ENCODE measurements around the gene ADCYAP1R1. TPM values are rescaled to one million over a fixed set of nuclear protein-coding genes. Genes with fewer than 3 reads are reported as not detected.

Gene ADCYAP1R1
- total and polyA plus RNA-seq, 2 donors (not counting 1 experiment from before 2014, with no cell fraction given): not detected

DNA sequence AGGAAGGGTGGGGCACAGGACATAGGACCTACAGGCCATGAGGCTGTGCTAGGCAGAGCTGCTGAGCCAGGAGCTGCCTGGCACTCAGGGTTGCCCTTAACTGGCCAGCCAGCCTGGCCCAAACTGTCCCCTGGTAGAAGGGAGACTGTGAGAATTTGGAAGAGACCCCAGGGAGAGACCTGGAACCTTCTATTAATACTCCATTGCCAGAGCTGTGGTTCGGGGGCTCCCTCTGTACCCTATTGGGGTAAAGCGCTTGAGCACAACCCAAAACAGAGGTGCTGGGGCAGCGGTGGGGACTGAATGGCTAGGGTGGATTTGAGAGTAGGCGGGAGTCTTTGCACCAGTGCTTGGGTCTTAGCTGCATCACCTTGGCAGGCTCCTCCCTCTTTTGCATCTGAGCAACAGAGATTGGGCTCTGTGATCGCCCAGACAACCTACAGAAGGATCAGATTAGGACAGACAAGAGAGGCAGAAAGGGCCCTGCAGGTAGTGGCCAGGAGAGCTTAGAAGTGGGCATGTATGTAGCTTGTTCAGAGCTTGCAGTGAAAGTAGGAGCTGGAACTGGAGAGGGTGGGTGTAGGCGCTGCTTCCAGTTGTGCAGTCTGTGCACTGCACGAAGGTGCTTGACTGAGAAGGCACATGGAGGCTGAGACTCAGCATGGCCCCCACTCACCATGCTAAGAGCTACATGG lies 53.3 kb downstream of the ADCYAP1R1 start:
- Mint-ChIP-seq H3K4me1 (no peaks in the 10 kb centered on the region), H3K27me3 (no peaks in the 10 kb centered on the region), H3K4me3 (no peak overlapping the region), H3K27ac (no peak overlapping the region), H3K9me3 (ENCODE audit: insufficient read depth) (no peaks in the 10 kb centered on the region)
- 92% methylated on average over 4 of the region's 7 CpGs for WGBS (ENCODE audit: insufficient coverage)
- Histone ChIP-seq H3K9ac (ENCODE audit: low read length) (no peak overlapping the region), H3K4me2 (replicated peaks; ENCODE audit: low read depth, low read length, poor library complexity, severe bottlenecking) (no peak overlapping the region), H3K4me3 (ENCODE audit: control extremely low read depth in 1 of 5, extremely low read depth in 1 of 5, insufficient read depth in 1 of 5, low read depth in 2 of 5, low read length in 4 of 5) (no peak overlapping the region), H3K27me3 (replicated peaks in 1 of 4; ENCODE audit: control extremely low read depth in 1 of 4, control insufficient read depth in 3 of 4, insufficient read depth in 4 of 4, low read length in 3 of 4) (no peaks in the 10 kb centered on the region), H3K36me3 (replicated peaks in 1 of 2; ENCODE audit: control extremely low read depth in 1 of 2, control insufficient read depth in 1 of 2, extremely low read depth in 1 of 2, insufficient read depth in 2 of 2, low read length in 1 of 2) (no peaks in the 10 kb centered on the region), H3K79me2 (ENCODE audit: control insufficient read depth, insufficient read depth, low read length) (no peaks in the 10 kb centered on the region), H2AFZ (ENCODE audit: insufficient read depth, low read depth, low read length, poor library complexity, severe bottlenecking) (no peak overlapping the region), H3K4me1 (ENCODE audit: control insufficient read depth in 2 of 2, insufficient read depth in 2 of 2, low read length in 2 of 2) (no peaks in the 10 kb centered on the region), H3K27ac (ENCODE audit: low read length in 2 of 2) (no peak overlapping the region), H3K9me3 (ENCODE audit: control extremely low read depth in 1 of 3, control insufficient read depth in 2 of 3, insufficient read depth in 1 of 3, low read length in 2 of 3) (peaks cover 0 to 8% (median 0%) of the 10 kb centered on the region in 3 donors), H4K20me1 (ENCODE audit: control insufficient read depth, insufficient read depth, low read length, poor library complexity, severe bottlenecking) (no peaks in the 10 kb centered on the region)
- ATAC-seq (ENCODE audit: low read depth) (no peak), DNase-seq (no peak)
- TF ChIP-seq EZH2 (IDR thresholded peaks at IDR 0.05; ENCODE audit: borderline replicate concordance, insufficient read depth, low read depth, low read length, poor library complexity, severe bottlenecking): no peak
- TF ChIP-seq CTCF (IDR thresholded peaks at IDR 0.05): no peak
- POLR2A ChIA-PET: no interaction called here
- CTCF ChIA-PET: interaction anchor here (0.7 to 1.2 kb wide), 2 partner anchors 14 to 17 kb away, joined by 4 to 5 read pairs; no protein-coding TSS in a partner anchor
- intact Hi-C loops (cut with micrococcal nuclease): no loop called here

- H3K4me3 ChIP-seq (ENCODE audit: control extremely low read depth in 1 of 5, extremely low read depth in 1 of 5, insufficient read depth in 1 of 5, low read depth in 2 of 5, low read length in 4 of 5): no peak overlapping the region
- H3K9ac ChIP-seq (ENCODE audit: low read length): no peak overlapping the region
- POLR2A ChIA-PET: no interaction called here
- H3K36me3 ChIP-seq (replicated peaks in 1 of 2; ENCODE audit: control extremely low read depth in 1 of 2, control insufficient read depth in 1 of 2, extremely low read depth in 1 of 2, insufficient read depth in 2 of 2, low read length in 1 of 2): no peaks in the 10 kb centered on the region
- H3K4me2 ChIP-seq (replicated peaks; ENCODE audit: low read depth, low read length, poor library complexity, severe bottlenecking): no peak overlapping the region
- ATAC-seq (ENCODE audit: low read depth) (no peak), DNase-seq (no peak)
- no peaks in the 10 kb centered on the region for H3K79me2 ChIP-seq (ENCODE audit: control insufficient read depth, insufficient read depth, low read length)
- H4K20me1 ChIP-seq (ENCODE audit: control insufficient read depth, insufficient read depth, low read length, poor library complexity, severe bottlenecking): no peaks in the 10 kb centered on the region
- no peaks in the 10 kb centered on the region for H3K4me1 Mint-ChIP-seq
- H3K9me3 ChIP-seq (ENCODE audit: control extremely low read depth in 1 of 3, control insufficient read depth in 2 of 3, insufficient read depth in 1 of 3, low read length in 2 of 3): peaks cover 0 to 8% (median 0%) of the 10 kb centered on the region in 3 donors
- intact Hi-C loops (cut with micrococcal nuclease): no loop called here
- no peak overlapping the region for H3K27ac Mint-ChIP-seq
- peaks cover 0 to 2% (median 0%) of the 10 kb centered on the region in 4 experiments for H3K27me3 ChIP-seq (replicated peaks in 1 of 4; ENCODE audit: control extremely low read depth in 1 of 4, control insufficient read depth in 3 of 4, insufficient read depth in 4 of 4, low read length in 3 of 4)
- no peak overlapping the region for H2AFZ ChIP-seq (ENCODE audit: insufficient read depth, low read depth, low read length, poor library complexity, severe bottlenecking)
- no peak overlapping the region for H3K4me3 Mint-ChIP-seq
- TF ChIP-seq EZH2 (IDR thresholded peaks at IDR 0.05; ENCODE audit: borderline replicate concordance, insufficient read depth, low read depth, low read length, poor library complexity, severe bottlenecking) (no peak), CTCF (IDR thresholded peaks at IDR 0.05) (no peak)
- H3K9me3 Mint-ChIP-seq (ENCODE audit: insufficient read depth): no peaks in the 10 kb centered on the region
- WGBS (ENCODE audit: insufficient coverage): 89% methylated on average over 10 of the region's 13 CpGs
- CTCF ChIA-PET: interaction anchor here (0.7 kb wide), 1 partner anchor 13 kb away, joined by 5 read pairs; no protein-coding TSS in a partner anchor
- H3K27me3 Mint-ChIP-seq: no peaks in the 10 kb centered on the region
- no peak overlapping the region for H3K27ac ChIP-seq (ENCODE audit: low read length in 2 of 2)
- H3K4me1 ChIP-seq (ENCODE audit: control insufficient read depth in 2 of 2, insufficient read depth in 2 of 2, low read length in 2 of 2): no peaks in the 10 kb centered on the region
These were observed 54.4 kb downstream of the ADCYAP1R1 start for GRCh38 chr7:31106303-31107105.
